IPS DF 4.7 (cell line): ENCODE data around the gene STOX1.
"Not testable (repeated sequence)": the region's sequence is repeated elsewhere in the genome, so short reads cannot be mapped to it uniquely, and the experiment has no call there.

Source experiments
- DNase-seq: peaks from one replicate; pipeline ENCODE4 v3.0.0-alpha.2; 2013; ENCODE audit warnings: low spot score; ENCODE audit errors: extremely low read depth

The STOX1 gene, protein sequence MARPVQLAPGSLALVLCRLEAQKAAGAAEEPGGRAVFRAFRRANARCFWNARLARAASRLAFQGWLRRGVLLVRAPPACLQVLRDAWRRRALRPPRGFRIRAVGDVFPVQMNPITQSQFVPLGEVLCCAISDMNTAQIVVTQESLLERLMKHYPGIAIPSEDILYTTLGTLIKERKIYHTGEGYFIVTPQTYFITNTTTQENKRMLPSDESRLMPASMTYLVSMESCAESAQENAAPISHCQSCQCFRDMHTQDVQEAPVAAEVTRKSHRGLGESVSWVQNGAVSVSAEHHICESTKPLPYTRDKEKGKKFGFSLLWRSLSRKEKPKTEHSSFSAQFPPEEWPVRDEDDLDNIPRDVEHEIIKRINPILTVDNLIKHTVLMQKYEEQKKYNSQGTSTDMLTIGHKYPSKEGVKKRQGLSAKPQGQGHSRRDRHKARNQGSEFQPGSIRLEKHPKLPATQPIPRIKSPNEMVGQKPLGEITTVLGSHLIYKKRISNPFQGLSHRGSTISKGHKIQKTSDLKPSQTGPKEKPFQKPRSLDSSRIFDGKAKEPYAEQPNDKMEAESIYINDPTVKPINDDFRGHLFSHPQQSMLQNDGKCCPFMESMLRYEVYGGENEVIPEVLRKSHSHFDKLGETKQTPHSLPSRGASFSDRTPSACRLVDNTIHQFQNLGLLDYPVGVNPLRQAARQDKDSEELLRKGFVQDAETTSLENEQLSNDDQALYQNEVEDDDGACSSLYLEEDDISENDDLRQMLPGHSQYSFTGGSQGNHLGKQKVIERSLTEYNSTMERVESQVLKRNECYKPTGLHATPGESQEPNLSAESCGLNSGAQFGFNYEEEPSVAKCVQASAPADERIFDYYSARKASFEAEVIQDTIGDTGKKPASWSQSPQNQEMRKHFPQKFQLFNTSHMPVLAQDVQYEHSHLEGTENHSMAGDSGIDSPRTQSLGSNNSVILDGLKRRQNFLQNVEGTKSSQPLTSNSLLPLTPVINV

DNA sequence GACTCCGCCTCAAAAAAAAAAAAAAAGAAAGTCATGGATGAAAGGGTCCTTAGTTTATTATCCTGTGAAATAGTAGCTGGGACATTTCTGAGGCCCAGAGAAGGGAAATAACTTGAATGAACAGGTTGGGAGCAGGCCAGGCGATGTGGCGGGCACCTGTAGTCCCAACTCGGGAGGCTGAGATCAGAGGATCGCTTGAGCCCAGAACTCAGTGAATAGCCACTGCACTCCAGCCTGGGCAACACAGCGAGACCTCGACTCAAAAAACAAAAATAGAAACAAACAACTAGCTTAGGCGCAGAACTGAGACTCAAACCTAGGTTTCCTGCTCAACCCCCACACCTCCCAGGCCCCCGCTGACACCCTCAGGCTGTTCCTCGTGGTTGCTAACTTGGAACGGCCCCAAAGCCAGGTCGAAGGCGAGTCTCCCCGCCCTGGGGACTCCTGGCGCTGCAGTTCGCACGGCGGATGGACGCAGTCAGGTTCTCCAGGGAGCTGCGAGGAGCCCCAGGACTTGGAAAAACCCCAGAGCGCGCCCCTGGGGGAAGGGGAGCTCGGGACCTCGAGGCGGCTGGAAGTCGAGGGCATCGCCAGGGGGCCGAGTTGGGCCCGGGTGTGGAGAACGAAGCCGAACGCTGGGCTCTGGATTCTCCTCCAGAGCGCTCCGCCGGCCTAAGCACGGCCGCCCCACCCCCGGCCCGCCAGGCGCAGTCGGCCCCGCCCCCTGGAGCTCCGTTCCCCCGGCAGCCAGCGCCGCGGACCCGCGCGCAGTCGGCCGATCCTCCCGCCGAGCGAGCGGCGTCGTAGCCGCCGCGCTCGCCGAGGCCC lies at the start of gene STOX1:
Gene STOX1 (plus strand): TSS at position 768 of the 828 bp plus-strand sequence. CDS start 93 bp downstream, outside the sequence.
- no peak for DNase-seq

DNA sequence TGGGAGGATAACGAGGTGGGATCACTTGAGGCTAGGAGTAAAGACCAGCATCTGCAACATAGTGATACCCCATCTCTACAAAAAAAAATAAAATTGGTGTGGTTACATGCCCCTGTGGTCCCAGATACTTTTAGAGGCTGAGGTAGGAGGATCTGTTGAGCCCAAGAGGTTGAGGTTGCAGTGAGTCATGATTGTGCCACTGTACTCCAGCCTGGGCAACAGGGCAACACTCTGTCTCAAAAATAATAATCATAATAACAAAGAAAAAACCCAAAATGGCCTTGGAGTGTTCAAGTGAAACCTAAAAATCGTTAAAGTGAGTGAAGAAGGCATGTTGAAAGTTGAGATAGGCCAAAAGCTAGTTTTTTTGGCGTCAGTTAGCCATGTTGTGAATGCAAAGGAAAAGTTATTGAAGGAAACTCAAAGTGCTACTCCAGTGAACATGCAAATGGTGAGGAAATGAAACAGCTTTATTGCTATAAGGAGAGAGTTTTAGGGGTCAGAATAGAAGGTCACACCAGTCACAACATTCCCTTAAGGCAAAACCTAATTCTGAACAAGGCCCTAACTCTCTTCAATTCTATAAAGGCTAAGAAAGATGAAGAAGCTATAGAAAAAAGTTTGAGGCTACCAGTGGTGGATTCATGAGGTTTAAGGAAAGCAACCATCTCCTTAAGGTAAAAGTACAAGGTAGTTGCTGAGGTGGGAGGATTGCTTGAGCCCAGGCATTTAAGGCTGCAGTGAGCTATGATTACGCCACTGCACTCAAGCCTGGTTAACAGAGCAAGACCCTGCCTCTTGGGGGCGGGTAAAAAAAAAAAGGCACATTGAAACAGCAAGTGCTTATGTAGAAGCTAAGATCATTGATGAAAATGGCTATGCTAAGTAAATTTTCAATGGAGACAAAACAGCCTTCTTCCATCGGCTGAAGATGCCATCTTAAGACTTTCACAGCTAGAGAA lies 45.4 kb upstream of the STOX1 start:
- DNase-seq: no peak

DNA sequence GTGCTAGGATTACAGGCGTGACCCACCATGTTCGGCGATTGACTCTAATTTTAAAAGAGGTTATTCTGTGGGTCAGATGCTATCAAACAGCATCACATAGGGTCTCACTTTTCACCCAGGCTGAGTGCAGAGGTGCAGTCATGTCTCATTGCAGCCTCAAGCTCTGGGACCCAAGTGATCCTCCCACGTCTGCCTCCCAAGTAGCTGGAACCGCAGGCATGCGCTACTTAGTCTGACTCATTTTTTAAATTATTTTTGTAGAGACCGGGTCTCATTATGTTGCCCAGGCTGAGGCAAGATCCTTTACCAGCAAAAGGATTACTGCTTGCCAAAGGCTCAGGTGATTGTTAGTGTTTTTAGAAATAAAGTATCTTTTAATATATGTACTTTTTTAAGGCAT lies 42.9 kb upstream of the STOX1 start:
- DNase-seq: no peak

DNA sequence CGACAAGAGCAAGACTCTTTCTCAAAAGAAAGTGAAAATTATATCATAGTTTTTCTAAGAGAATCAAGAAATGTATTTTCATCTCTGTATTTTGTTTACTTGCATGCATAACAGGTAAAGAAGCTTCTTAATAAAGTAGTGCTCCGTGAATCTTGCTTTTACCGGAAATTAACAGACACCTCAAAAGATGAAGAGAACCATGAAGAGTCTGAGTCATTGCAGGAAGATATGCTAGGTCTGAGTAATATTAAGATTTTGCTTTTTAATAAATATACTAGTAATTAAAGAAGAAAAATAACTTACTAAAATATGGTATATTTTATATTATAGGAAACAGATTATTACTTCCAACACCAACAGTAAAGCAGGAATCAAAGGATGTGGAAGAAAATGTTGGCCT lies 39.5 kb upstream of the STOX1 start:
- DNase-seq: no peak

DNA sequence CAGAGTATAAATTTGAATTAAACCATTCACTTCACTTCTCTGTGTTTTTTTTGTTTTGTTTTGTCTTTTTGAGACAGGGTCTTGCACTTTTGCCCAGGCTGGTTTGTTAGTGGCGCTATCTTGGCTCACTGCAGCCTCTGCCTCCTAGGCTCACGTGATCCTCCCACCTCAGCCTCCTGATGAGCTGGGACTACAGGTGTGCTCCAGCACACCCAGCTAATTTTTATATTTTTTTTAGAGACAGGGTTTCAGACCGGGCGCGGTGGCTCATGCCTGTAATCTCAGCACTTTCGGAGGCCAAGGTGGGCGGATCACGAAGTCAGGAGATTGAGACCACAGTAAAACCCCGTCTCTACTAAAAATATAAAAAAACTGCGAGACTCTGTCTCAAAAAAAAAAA lies 36.9 kb upstream of the STOX1 start:
- DNase-seq: no peak

DNA sequence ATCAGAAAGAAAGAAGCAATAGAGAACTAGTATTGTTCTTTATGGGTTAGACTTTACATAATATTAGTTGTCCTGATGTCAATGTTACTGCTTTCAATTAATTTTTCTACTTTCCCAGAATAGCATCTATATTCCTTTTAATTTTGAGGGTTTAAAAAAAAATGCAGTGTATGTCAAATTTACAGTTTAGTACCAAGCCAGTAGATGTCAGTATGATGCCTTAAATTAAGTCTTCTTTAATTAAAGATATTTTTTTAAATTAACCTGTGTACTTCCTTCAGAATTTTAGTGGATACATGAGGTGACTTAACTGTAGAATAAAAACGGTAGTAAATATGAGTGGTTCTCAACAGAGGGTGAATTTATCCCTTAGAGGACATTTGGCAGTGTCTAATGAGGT lies 35.2 kb upstream of the STOX1 start:
- DNase-seq: no peak

DNA sequence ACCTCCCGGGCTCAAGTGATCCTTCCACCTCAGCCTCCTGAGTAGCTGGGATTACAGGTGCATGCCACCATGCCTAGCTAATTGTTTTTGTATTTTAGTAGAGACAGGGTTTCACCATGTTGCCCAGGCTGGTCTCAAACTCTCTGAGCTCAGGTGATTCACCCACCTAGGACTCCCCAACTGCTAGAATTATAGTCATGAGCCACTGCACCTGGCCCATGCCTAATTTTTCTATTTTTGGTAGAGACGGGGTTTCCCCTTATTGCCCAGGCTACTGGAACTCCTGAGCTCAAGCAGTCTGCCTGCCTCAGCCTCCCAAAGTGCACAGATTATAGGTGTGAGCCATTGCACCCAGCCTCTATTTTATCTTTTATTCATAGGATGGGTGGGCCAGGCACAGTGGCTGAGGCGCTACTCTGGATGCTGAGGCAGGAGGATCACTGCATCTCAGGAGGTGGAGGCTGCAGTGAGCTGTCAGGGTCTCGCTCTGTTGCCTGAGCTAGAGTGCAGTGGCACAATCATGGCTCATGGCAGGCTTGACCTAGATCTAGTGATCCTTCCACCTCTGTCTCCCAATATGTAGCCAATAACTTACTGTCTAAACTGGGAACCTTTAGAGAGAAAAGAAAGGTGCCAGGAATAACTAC lies 31.3 kb upstream of the STOX1 start:
- DNase-seq: no peak

DNA sequence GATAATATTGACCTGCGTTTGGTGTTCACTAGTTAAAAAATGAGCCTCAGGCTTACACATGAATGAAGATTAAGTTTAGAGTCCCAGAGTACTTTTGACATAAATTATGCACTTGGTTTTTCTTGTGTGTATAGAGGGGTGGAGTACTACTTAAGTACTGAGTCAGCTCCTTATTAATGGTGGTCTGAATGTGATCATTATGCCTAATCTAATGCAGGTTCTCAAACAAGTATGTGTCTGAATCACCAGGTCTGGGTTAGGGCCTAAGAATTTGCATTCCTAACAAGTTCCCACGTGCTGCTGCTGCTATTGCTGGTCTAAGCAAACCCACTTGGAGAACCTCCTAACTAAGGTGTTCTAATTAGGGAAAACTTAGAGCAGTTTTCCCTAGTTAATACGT lies 30.7 kb upstream of the STOX1 start:
- no peak for DNase-seq

DNA sequence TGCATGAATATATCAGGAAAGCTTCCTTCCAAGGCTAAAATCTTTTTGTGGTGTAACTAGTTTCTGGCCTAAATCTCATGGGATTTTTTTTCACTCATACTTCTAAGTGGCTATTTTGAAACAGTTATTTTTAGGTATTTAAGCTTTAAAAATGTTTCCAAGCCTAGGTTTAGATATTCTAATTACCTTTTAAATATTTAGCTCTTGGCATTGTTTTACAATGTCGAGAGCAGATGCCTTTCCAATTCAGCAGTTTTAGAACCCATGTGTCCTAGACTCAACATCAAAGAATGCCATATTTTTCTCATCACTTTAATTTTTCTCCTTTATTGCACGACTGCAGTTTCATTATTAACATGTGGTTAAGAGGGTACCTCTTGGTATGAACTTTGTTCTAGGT lies 27.1 kb upstream of the STOX1 start:
- DNase-seq: no peak

DNA sequence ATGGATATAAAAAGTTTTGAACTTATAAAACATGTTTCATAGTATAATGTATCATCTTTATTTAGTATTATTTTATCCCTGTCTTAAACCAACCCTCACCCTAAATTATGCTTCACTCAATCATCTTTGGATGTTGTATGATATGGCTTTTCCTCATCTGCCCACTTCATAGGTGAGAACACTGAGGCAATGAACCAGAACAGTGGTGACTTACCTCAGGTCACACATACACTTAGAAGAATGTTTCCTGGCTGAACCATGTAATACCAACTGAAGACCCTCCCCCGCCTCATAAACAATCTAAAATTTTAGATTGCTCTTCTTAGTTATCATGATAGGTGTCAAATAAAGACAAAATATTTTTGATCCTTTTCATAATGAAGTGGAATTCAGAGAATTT lies 22.6 kb upstream of the STOX1 start:
- no peak for DNase-seq

DNA sequence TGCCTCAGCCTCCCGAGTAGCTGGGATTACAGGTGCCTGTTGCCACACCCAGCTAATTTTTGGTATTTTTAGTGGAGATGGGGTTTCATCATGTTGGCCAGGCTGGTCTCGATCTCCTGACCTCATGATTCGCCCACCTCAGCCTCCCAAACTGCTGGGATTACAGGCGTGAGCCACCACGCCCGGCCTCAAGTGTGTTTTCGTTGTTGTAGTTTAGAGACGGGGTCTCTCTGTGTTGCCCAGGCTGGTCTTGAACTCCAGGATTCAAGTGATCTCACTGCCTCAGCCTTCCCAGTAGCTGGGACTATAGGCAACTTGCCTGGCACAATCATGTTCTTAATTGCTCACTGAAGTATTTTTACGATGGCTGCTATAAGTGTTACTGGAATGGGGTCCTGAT lies 16.5 kb upstream of the STOX1 start:
- not testable (repeated sequence) for DNase-seq

DNA sequence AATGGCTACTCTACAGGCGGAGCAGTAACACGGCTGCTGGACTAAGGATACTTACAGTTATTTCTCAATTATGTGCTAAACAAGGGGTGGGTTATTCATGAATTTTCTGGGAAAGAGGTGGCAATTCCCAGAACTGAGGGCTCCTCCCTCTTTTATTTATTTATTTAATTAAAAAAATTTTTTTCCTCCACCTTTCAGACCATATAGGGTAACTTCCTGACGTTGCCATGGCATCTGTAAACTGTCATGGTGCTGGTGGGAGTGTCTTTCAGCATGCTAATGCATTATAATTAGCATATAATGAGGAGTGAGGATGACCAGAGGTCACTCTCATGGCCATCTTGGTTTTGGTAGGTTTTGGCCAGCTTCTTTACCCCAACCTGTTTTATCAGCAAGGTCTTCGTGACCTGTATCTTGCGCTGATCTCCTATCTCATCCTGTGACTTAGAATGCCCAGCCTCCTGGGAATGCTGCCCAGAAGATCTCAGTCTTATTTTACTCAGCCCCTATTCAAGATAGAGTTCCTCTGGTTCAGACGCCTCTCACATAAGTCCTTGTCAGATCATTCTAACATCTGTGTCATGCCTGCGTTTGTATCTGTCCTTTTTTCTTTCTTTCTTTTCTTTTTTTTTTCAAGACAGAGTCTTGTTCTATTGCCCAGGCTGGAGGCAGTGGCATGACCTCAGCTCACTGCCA lies 15.9 kb upstream of the STOX1 start:
- no peak for DNase-seq

DNA sequence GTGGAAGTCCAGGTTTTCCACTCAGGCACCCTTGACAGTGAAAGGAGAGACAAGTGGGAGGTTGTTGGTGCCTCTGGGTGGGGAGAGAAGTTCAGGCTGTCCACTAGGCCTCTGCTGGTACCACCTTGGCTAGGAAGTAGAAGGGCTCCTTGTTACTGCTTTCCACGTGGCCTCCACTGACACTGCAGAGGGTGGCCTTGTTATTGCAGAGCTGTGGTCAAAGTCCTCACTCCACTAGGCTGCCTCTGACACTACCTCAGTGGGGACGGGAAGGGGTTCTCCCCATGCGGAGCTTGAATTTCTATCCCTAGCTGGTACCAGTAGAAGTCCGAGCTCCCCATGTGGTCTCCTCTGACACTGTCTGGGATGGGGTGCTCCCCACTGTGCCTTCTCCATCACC lies 14.9 kb upstream of the STOX1 start:
- no peak for DNase-seq

DNA sequence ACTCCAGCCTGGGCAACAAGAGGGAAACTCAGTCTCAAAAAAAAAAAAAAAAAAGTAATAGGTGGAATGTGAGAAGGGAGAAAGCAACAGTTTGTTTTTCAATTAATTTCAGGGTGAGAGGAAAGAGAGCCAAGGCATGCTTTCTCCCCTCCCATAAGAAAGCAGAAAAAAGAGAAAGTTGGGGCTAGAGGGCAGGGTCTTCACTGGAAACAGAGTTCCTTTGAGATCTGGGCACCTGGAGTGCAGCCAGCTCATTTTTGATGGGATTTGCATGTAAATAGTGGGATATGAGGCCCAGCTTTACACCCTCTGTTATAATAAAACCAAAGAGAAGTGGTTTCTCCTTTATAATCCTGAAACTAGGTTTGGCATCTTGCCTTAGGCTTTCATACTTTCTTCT lies 13.8 kb upstream of the STOX1 start:
- DNase-seq: no peak

DNA sequence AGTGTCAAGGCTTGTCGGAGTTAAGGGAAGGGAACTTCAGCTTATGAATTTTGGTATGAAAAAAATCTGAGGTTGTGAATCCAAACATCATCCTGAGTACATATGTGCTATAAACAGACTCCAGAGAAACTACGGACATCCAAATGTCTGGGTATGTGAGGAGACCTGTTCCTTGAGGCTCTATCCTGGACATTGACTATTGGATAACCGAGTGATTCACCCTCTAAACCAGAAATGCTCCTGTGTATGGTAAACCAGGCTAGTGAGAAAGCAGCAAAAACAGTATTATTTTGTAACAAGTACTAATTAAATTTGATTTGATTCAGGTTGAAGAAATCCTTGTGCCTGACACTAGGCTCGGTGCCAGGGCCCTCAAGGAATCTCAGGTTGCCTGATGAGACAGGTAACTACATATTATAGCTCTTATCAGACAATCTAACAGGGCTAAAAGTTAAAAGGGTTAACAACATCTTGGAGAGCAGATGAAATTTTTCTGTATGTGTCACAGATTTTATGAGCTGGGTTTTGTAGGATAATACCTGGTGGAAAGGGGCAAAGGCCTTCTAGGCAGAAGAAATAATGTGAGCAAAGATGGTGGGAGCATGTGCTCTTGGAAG lies 10.4 kb upstream of the STOX1 start:
- DNase-seq: no peak

DNA sequence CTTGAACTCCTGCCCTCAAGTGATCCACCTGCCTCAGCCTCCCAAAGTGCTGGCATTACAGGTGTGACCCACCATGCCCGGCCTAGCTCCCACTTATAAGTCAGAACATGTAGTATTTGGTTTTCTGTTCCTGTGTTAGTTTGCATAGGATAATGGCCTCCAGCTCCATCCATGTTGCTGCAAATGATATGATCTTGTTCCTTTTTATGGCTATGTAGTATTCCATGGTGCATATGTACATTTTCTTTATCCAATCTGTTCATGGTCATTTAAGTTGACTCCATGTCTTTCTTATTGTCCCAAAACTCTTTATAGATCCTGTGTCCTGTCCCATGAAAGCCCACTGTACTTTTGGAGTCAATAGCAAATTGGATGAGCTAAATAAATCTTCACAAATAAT lies 7.0 kb upstream of the STOX1 start:
- DNase-seq: not testable (repeated sequence)

DNA sequence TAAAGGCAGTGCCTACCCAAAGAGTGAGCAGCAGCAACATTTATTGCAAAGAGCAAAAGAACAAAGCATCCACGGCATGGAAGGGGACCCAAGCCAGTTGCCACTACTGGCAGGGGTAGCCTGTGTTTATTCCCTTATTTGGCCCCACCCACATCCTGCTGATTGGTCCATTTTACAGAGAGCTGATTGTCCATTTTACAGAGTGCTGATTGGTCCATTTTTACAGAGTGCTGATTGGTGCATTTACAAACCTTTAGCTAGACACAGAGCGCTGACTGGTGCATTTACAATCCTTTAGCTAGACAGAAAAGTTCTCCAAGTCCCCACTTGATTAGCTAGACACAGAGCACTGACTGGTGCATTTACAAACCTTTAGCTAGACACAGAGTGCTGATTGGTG lies 4.7 kb upstream of the STOX1 start:
- not testable (repeated sequence) for DNase-seq

DNA sequence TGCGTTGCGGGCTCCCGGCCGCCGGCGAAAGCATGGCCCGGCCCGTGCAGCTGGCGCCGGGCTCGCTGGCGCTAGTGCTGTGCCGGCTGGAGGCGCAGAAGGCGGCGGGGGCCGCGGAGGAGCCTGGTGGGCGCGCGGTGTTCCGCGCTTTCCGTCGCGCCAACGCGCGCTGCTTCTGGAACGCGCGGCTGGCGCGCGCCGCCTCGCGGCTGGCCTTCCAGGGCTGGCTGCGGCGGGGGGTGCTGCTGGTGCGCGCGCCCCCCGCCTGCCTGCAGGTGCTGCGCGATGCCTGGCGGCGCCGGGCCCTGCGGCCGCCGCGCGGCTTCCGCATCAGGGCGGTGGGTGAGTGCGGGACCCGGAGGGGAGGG lies 245 bp downstream of the STOX1 start:
- DNase-seq: not testable (repeated sequence)

DNA sequence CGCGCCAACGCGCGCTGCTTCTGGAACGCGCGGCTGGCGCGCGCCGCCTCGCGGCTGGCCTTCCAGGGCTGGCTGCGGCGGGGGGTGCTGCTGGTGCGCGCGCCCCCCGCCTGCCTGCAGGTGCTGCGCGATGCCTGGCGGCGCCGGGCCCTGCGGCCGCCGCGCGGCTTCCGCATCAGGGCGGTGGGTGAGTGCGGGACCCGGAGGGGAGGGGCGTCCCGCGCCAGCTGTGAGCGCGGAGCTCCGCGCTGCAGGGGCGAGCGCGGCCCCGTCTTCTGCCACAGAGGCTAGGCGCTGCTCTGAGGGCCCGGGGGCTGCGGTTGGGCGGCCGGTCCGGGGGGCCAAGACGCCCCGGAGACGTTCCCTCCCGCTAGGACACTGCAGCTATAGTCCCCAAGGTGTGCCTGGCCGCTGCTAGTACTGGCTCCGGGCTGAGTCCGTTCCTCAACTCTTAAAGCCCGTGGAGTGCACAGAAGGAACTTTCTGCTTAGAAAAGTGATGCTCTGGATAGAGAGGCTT lies 811 bp downstream of the STOX1 start:
- DNase-seq: not testable (repeated sequence)
